Ramos (cell line): Measurements from ENCODE around the gene CPA5.

ENCODE experiments used
- in situ Hi-C: fragments of 300-500 bp; cut with MboI; formaldehyde crosslinking; loops from one replicate; pipeline ENCODE4 v1.14.3; 2022; ENCODE audit warnings: low sequenced_read_pairs; ENCODE audit not compliant: unreplicated experiment

The CPA5 gene

DNA sequence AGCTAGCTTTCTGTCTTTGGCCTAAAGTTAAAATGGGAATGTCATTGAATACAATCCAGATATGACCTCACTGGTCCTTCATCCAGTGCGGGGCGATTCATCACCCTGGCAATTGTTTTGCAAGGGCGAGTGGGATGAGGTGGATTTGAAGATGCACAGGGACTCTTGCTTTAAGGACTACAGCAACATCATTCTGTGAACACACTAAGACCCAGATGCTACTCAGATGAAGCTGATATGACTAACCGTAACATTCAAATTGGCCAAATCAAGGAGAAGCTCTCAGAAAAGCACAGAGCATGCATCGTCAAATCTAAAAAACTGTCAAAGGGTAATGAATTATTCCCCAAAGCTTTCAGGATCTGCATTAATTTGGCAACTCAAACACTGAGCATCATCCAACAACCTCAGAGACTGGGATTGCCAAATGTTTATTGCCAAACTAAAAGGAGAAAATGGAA, 48.5 kb downstream of the CPA5 start:
- in situ Hi-C loops, result no loop called here

DNA sequence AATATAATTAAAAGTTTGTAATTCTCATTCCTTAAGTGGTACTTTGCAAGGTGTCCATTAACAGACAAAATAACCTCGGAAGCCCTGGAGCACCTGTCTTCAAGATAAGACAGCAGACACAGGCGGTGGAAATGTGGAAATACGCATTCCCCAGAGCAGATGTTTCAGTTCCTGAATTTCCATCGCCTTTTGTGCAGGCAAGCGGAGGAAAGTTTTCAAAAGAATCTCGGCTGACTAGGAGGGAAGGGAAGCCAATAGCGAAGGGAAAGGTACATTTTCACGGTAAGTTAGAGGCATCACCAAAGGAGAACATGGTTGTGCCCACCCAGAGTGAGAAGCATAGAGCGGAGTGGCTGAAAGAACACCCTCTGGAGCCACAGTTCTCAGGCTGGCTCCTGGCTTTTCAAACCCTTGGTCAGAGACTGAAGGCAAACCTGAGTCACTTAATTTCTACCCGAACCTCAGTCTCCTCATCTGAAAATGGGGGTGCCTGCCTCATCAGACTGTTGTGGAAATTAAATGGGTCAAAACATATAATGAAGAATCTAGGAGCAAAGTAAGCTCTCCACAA, 49.3 kb downstream of the CPA5 start:
- in situ Hi-C loops, result no loop called here

DNA sequence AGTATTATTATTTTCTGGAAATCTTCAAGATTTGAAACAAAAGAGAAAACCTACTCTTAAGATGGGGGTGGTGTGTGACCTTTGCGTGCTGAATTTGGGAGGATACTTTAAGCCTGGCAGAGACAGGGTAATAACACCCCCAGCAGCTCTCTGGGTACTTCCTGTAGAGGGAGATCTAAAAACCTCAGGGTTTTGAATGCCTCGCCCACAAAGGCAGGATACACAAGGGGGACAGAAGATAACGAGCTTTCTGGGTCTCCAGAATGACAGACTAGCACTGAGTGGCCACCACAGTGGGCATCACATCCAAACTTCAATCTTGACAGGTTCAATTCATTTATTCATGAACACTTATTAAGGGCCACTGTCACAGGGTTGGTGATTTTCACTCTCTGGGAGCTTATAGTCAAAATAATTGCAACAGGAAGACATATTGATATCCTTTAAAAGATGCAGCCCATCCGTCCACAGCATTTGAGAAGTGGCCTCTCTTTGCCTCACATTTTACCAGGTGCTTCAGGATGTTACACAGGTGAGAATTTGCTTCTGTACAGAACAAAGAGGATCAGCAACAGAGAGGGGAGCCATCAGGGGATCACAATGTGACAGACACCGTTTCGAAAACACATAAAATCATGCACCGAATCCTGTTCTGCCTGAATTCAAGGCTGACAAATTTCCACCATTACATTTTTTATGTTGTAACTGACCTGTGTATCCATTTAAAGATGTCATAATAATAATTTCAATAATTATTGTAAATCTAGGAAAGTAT, 50.0 kb downstream of the CPA5 start:
- in situ Hi-C loops, result no loop called here

DNA sequence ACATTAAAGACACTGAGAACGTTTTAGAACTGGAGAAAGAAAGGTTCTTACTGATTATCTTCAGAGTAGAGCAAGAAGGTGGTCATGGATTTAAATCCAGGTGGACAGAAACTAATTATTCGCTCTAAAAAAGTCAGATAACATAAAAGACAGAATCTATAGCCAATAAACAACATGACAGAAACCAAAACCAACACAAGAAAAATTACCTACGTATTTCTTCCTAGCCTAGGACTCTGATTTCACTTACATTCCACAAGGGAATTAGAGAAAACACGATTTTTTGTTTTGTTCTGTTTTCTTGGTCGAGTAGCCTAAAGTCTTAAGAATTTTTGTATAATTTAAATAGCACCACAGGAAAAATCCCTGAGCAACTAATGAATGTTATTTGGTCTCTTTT, 50.8 kb downstream of the CPA5 start:
- in situ Hi-C loops, result no loop called here

DNA sequence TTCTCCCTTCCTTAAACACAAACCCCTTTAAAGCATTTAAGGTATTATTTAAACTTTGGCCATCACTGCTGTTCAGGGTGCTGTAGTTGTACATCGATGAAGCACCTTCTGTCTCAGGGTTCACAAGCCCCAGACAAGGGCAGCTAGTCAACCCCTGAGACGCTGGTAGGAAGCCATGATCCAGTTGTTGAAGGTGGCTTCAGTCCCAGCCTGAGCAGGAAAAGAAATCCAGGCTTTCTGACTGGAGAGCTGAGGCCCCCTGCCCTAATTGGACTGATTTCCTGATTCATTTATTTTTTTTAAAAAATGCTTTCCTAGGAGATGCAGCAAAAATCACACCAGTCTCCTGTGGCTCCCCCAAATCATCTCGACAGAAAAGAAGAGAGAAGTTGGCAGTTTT, 51.5 kb downstream of the CPA5 start:
- in situ Hi-C loops, result no loop called here

DNA sequence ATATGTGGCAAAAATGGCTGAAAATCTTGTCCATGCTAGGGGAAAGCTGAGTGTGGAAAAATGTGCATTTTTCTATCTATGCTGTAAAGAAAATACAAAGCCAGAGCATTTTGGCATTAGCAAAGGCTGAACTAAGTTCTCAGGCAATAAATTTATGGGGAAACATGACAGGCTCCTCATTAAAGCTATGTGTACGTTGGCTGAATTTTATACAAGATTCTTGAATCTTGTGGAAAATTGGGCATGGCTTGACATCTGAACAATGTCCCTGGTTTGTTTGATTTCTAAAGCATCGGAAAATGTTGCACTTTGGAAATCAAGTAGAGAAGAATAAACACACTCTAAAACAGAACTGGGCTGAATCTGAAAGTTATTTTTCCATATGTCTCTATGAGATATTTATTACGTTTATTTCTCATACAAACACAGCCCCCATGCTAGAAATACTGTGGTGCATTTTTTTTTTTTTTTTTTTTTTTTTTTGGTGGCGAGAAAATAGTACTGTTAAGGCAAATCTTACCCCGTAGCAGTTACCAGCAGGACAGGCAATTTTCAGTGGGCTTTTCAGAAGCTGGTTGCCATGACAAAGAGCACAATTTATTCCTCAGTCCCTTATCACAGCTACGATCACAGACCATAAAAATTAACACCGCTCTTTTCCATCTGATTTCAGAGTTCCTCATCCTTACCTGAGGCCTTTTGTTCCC, 52.6 kb downstream of the CPA5 start:
- in situ Hi-C loops, result no loop called here

DNA sequence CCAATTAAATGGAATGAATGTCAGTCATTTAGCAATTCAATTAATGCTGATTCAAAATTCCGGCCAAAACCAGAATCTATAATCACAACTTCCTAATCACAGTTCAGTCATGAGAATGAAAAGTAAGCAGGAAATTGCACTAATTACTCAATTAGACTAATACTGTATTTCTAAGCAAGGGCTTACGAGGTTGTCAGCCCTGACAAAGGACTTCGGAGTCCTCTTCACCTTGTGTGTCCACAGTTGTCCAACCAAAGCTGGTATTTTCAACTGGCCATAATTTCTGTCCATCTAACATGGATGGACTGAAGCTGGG, 53.1 kb downstream of the CPA5 start:
- in situ Hi-C loops, result no loop called here

DNA sequence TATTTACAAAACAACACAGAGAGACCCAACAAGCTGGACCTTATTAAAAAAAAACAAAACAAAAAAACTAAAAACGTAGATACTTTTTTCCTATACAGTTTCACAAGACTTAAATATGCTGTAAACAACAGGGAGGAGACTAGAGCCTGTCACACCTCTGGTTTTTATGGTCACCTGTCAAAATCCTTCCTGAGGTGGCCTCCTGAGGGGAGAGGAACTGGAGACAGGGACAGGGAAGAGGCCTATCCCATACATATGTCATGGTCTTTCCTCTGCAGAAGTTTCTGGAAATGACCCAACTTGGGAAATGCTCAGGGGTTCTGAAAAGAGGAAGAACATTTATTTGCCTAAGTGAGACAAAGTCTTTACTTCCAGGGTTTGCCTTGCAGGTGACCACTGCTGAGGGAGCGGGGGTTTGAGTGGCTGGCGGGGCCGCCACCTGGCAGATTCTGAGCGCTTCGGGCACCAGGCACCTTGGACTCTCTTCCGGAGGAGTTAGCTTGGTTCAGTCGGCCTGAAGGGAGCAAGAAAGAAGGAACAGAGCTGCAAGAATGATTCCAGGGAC, 54.0 kb downstream of the CPA5 start:
- in situ Hi-C loops, result no loop called here

DNA sequence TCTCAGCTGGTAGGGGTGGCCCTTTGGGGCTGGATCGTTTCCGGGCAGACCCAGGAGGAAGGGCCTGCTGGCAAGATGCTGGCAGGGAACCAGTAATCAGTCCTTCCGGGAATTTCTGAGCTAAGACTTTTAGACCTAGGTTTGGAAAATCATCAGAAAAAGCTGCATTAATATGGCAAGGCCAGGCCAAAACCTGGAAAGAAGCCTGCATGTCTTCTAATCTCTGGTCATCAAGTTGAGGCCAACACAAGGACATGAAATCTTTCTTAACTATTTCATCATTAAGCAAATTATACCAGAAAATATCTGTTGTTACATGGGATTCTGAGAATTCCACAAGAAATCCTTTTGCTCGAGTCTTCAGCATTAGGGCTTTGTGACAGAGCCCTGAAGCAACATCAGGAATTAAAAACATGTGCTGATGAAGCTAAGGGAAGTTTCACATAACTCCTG, 55.5 kb downstream of the CPA5 start:
- in situ Hi-C loops, result no loop called here

DNA sequence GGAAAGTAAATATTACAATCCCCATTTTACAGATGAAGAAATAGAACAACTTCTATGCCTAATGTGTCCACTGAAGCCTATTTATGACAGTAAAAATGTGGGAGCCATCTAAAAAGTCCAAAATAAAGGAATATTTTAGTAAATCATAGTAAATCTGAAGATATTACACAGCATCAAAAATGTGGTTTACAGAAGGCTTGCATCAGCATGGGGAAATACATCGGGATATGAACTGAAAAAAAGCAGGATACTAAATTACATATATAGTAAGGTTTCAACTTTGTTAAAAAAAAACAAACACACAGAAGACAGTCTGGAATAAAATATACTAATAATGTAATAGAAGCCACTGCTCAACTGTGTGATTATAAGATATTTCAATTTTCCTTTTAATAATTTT, 56.5 kb downstream of the CPA5 start:
- in situ Hi-C loops, result no loop called here

DNA sequence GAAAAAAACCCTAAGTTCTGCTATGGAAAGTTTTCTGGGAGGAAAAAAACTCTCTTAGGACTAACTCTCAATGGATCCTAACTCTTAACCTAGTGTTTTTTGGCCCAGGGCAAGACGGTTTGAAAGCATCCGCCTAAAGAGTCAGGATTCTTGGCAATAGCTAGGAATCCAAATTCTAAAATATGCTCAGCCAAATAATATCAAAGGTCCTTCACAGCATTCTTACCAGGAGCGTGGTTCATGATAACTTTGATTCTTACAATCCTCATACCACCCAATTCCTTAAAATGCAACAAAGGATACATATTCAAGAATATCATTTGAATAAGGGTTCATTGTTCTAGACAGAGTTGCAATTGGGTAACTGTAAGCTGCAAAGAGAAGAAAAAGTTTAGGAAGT, 57.0 kb downstream of the CPA5 start:
- in situ Hi-C loops, result no loop called here

DNA sequence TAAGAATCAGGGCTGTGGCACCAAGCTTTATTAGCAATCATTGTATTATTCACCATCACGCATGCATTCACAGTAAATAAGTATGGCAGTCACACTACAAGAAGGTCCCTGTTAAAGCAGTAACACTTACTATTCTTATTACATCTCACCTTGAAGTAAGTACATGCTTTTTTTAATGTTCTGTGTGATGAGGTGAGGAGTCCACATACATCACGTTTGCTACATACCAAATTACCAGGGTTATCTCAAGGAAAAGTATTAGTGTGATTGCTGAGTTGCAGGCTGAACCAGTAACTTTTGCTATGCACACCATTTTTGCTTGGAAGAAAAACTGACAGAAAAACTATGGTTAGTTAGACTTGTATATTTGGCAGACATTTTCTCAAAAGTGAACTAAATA, 60.4 kb downstream of the CPA5 start:
- in situ Hi-C loops, result no loop called here

DNA sequence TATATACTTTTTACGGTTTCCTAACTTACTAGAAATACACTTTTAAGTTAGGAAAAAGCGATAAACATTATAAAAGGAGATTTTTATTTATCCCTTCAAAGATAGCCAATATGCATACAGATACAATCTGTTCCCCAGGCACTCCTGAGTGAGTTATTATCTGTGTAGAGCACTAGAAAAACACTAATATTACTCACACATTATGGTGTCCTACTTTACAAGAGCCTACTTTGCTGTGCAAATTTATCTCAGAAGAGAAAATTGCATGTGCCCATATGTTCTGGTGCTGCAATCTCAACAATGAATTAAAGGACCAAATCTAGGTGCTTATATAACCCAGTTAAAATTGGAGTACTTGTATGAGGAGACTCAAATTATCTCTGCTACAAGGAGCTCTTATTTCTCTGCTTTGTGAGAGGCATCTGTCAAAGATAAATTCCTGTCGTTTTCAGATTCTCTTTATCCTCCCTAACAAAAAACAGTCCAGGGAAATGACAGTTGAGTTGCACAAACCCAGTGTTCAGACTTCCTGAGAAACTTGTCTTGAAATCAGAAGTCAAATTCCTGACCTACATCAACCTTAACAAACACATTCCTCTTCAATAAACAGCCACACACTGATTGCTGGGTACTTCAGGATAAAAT, 64.6 kb downstream of the CPA5 start:
- in situ Hi-C loops, result no loop called here

DNA sequence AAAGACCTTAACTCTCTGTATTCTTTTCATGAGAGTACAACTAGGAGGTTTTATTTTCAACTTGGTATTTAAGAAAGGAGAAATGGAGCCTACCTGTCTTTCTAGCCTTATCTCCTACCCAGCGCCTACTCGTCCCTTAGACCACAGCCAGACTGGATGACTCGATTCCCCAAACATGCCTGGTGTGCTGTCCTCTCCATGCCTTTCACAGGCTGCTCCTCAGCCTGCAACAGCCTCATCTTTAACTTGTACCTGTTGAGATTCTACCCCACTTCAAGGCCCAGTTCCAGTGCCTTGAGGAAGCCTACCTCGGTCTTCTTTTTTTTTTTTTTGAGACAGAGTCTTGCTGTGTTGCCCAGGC, 65.1 kb downstream of the CPA5 start:
- in situ Hi-C loops, result no loop called here

DNA sequence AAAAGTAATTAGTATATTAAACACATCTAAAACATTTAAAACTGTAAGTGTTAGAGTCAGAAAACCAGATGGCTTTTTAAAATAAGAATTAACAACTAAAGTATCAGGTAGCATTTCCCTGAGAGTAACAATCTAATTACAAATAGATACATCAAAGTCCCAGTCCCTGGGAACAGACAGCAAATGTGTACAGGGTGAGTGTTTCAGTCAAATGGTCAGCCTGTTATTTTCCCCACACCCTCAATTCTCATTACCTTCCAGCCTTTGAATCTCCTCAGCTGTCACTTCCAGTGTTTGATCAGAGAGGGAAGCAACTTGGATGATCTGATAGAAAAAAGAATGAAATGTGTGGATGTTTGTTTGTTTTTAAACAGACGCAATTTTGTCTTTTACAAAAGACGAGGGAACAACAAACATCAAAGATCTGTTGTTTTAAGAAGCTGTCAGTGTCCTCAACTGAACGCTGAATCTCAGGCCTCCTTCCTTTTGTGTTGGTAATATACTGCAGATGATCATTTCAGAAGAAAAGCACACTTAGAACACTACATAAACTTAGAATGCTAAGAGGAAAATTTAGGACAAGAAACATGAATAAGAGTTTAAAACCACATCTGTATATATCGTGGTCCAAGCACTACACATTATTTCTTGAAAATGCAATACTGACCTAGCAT, 66.4 kb downstream of the CPA5 start:
- in situ Hi-C loops, result no loop called here

DNA sequence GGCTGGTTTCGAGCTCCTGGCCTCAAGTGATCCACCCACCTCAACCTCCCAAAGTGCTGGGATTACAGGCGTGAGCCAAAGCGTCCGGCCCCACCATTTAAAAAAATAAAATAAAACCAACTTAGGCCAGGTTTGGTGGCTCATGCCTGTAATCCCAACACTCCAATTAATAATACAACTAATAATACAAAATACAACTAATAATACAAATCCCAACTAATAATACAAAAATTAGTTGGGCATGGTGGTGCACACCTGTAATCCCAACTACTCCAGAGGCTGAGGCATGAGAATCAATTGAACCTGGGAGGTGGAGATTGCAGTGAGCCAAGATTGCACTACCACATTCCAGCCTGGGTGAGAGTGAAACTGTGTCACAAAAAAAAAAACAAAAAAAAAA, 68.6 kb downstream of the CPA5 start:
- in situ Hi-C loops, result no loop called here

DNA sequence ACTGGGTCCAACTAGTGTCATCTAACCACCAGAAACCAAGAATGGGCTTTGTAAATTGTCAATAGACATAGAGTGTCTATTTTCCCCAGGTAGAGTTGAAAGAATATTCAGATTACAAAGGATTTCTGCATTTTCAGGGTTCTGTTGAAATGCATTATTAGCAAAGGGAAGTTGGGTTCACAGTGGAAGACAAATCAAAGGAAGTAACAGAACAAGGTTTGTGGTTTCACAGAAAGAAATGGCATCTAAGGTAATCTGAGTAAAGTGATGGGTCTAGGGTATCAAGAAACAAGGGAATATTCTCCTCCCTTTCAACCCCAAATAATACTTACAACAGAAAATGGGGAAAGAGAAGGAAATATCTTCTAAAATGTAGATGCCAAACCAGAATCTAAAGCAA, 70.4 kb downstream of the CPA5 start:
- in situ Hi-C loops, result no loop called here

DNA sequence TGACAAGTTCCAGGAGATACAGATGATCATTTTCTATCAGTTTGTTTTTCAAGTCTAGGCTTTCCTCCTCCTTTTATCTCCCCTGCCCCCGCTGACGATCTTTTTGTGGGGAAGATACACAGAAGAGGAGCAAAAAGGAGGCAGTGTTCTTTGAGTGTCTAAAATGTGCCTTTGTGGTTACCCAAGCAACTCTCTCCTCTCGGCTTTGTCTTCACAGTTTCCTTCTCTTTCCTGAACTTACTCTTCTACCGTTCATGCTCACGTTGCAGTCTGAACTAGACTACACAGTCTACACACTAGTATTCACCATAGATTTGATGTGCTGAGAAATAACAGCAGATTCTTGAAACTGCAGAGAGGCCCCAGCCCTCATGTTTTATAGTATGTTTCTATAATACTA, 72.6 kb downstream of the CPA5 start:
- in situ Hi-C loops, result no loop called here

DNA sequence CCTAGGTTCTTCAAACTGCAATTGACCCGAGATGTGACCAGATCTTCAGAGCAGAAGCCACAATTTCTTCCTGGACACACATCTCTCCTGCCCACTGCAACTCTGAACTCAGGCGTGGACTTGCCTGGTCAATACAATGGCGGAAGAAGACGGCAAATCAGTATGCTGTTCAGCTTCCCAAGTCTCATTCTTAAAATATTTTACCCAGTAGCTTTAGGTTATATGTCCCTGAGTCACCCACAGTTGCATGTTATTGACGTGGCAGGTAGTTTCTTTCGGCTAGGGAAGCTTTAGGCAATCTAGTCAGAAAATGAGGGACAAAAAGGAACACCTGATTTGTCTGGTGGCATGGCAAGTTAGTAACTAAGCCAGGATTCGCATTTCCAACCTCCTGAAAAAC, 73.7 kb downstream of the CPA5 start:
- in situ Hi-C loops, result no loop called here
